Measurements from ENCODE around the gene CACNG1.

DNA sequence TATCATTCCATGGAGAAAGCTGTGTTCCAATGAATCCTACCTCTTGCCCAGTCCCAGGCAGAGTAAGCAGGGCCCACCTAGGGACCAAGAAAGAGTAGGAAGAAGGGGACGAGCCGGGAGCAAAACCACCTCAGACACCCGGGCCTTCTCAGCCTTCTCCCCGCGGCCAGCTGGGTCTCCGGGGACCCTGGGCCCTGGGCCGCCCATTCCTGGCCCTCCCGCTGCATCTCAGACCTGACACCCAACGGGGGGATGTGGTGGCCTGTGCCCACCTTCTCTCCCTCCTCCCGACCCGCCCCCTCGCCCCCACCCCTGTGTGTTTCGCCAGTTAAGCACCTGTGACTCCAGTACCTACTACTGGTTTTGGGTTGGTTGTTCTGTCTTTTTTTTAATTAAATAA lies 11.4 kb upstream of the CACNG1 start:
- TF ChIP-seq MAX (IDR thresholded peaks at IDR 0.05; ENCODE audit: insufficient read depth, insufficient read length) (no peak), MYC (IDR thresholded peaks at IDR 0.05; ENCODE audit: low read depth, low read length) (no peak)

All from endothelial cell of umbilical vein (primary cell).